Caco-2 (cell line): ENCODE results near the gene MYADM. TPM values are rescaled to one million over a fixed set of nuclear protein-coding genes. Genes with fewer than 3 reads are reported as not detected.
A peak's percentile ranks its signal among the peaks of the same experiment; 100 is the strongest.

ENCODE experiments used
- BruUV-seq: library from RNA; stranded (reverse); fragments of 400-500 nt; replicated peaks from 2 replicates; lab custom pipeline; 2021; lab: Mats Ljungman, UMichigan
- CTCF ChIA-PET: fragments of 300-600 bp; sonication (Branson Sonifier 250); formaldehyde crosslinking; loops from one replicate; lab custom pipeline; 2022; ENCODE audit warnings: antibody characterized with exemption; lab: Charles Lee
- POLR2A ChIA-PET: fragments of 300-600 bp; sonication (Branson Sonifier 250); formaldehyde crosslinking; loops from one replicate; lab custom pipeline; 2022; ENCODE audit warnings: antibody characterized with exemption; lab: Charles Lee
- DNase-seq, 2 experiments: peaks; one replicate each; pipeline versions ENCODE4 v3.0.0 to v3.0.0-alpha.2; 2020 to 2022
- H3K27me3 ChIP-seq: replicated peaks from 2 replicates; pipeline ENCODE4 v1.6.0; 2011; ENCODE audit warnings: low read length; ENCODE audit not compliant: control insufficient read depth, insufficient read depth
- H3K36me3 ChIP-seq: 2 replicates; pipeline ENCODE4 v1.5.1; 2011; ENCODE audit warnings: low read length; ENCODE audit not compliant: control insufficient read depth, insufficient read depth
- H3K4me1 ChIP-seq: fragments of 250-450 bp; sonication (Bioruptor Pico); 2 replicates; pipeline ENCODE4 v1.5.1; 2020; ENCODE audit warnings: mild to moderate bottlenecking
- H3K4me3 ChIP-seq: 2 replicates; pipeline ENCODE4 v1.5.1; 2011; ENCODE audit warnings: low read depth, mild to moderate bottlenecking, control low read depth, low read length
- H3K9me3 ChIP-seq: fragments of 250-450 bp; sonication (Bioruptor Pico); 2 replicates; pipeline ENCODE4 v1.5.1; 2020; ENCODE audit warnings: mild to moderate bottlenecking, moderate library complexity
- H3K27ac Mint-ChIP-seq: one replicate; pipeline ENCODE4 v1.8.0; 2022; ENCODE audit warnings: mixed read lengths; ENCODE audit not compliant: unreplicated experiment
- H3K27me3 Mint-ChIP-seq: one replicate; pipeline ENCODE4 v1.8.0; 2022; ENCODE audit warnings: mixed read lengths; ENCODE audit not compliant: insufficient read depth, unreplicated experiment
- H3K36me3 Mint-ChIP-seq: one replicate; pipeline ENCODE4 v1.8.0; 2022; ENCODE audit warnings: mild to moderate bottlenecking, mixed read lengths; ENCODE audit not compliant: insufficient read depth, unreplicated experiment
- H3K4me1 Mint-ChIP-seq: one replicate; pipeline ENCODE4 v1.8.0; 2022; ENCODE audit warnings: low read depth, mixed read lengths; ENCODE audit not compliant: unreplicated experiment
- H3K4me3 Mint-ChIP-seq: one replicate; pipeline ENCODE4 v1.8.0; 2022; ENCODE audit warnings: mild to moderate bottlenecking, moderate library complexity, mixed read lengths; ENCODE audit not compliant: unreplicated experiment
- H3K9me3 Mint-ChIP-seq: one replicate; pipeline ENCODE4 v1.8.0; 2022; ENCODE audit warnings: mixed read lengths; ENCODE audit not compliant: unreplicated experiment
- intact Hi-C: fragments of 100-400 bp; cut with micrococcal nuclease; formaldehyde crosslinking; loops from one replicate; pipeline ENCODE4 v1.10.0; 2022; ENCODE audit not compliant: unreplicated experiment
- total RNA-seq: library from RNA; stranded (reverse); gene quantifications from 2 replicates; pipeline ENCODE4 v1.2.3, GENCODE V29; 2022
- TF ChIP-seq, protein P1 (sequence below), 2 experiments: fragments of 200-600 bp in 1 of 2; IDR thresholded peaks; 1 replicate in 1 of 2; 2 replicates in 1 of 2; pipeline versions ENCODE4 v1.5.1 to v1.8.0; 2011 to 2022; ENCODE audit warnings: antibody characterized with exemption in 1 of 2, control low read depth in 1 of 2, inconsistent platforms in 1 of 2, low read depth in 1 of 2, low read length in 1 of 2, mild to moderate bottlenecking in 1 of 2, moderate library complexity in 1 of 2; ENCODE audit not compliant: insufficient read depth in 1 of 2, severe bottlenecking in 1 of 2, unreplicated experiment in 1 of 2

MYADM gene
- total RNA-seq, 1 experiment from 2014 or later: 115 TPM

DNA sequence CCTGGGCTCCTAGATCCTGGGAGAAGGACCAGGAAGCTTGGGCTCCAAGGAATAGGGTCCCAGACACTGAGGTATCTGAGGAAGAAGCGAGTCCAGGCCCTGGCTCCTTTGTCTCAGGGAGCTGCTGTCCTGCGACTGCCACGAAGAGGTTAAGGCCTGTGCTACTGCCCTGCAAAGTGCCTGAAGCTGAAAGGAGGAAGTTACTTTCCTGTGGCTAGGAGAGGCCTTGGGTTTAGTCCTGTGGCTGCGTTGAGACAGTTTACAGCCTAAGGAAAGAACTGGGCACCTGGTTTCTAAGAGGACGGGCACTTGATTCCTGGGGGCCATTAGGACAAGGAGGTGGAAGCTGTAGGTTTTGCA is 2.8 kb downstream of the MYADM start:
- peaks cover 37% of the 10 kb centered on the region for H3K4me1 Mint-ChIP-seq
- no TSS peak for BruUV-seq
- intact Hi-C loops: no loop called here
- ChIA-PET CTCF (no interaction called here), POLR2A (no interaction called here)
- Histone ChIP-seq H3K27me3 (no peaks in the 10 kb centered on the region), H3K9me3 (no peaks in the 10 kb centered on the region), H3K4me3 (no peak overlapping the region), H3K36me3 (peaks cover 3% of the 10 kb centered on the region), H3K4me1 (peaks cover 16% of the 10 kb centered on the region)
- no peaks in the 10 kb centered on the region for H3K9me3 Mint-ChIP-seq
- no peaks in the 10 kb centered on the region for H3K27me3 Mint-ChIP-seq
- no peak for DNase-seq
- peak overlapping the region; percentile 24 for H3K4me3 Mint-ChIP-seq
- TF ChIP-seq, protein P1, sequence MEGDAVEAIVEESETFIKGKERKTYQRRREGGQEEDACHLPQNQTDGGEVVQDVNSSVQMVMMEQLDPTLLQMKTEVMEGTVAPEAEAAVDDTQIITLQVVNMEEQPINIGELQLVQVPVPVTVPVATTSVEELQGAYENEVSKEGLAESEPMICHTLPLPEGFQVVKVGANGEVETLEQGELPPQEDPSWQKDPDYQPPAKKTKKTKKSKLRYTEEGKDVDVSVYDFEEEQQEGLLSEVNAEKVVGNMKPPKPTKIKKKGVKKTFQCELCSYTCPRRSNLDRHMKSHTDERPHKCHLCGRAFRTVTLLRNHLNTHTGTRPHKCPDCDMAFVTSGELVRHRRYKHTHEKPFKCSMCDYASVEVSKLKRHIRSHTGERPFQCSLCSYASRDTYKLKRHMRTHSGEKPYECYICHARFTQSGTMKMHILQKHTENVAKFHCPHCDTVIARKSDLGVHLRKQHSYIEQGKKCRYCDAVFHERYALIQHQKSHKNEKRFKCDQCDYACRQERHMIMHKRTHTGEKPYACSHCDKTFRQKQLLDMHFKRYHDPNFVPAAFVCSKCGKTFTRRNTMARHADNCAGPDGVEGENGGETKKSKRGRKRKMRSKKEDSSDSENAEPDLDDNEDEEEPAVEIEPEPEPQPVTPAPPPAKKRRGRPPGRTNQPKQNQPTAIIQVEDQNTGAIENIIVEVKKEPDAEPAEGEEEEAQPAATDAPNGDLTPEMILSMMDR (IDR thresholded peaks at IDR 0.05; ENCODE audit: insufficient read depth in 1 of 2, low read depth in 1 of 2, low read length in 1 of 2, severe bottlenecking in 1 of 2, unreplicated experiment in 1 of 2): no peak
- H3K36me3 Mint-ChIP-seq: peaks cover 80% of the 10 kb centered on the region
- H3K27ac Mint-ChIP-seq: no peak overlapping the region

GRCh38 chr19:53871454-53871853 is 3.8 kb downstream of the MYADM start:
- Histone ChIP-seq H3K9me3 (no peaks in the 10 kb centered on the region), H3K27me3 (no peaks in the 10 kb centered on the region), H3K4me3 (no peak overlapping the region), H3K4me1 (peaks cover 9% of the 10 kb centered on the region), H3K36me3 (peaks cover 3% of the 10 kb centered on the region)
- Mint-ChIP-seq H3K36me3 (peaks cover 79% of the 10 kb centered on the region), H3K27ac (peak overlapping the region; percentile 33), H3K4me1 (peaks cover 27% of the 10 kb centered on the region), H3K27me3 (no peaks in the 10 kb centered on the region), H3K9me3 (no peaks in the 10 kb centered on the region), H3K4me3 (no peak overlapping the region)
- intact Hi-C loops: no loop called here
- ChIA-PET CTCF (interaction anchor here (0.6 kb wide), 1 partner anchor 81 kb away, joined by 3 read pairs; no protein-coding TSS in a partner anchor), POLR2A (no interaction called here)
- no TSS peak for BruUV-seq
- TF ChIP-seq, protein P1 (IDR thresholded peaks at IDR 0.05; ENCODE audit: insufficient read depth in 1 of 2, low read depth in 1 of 2, low read length in 1 of 2, severe bottlenecking in 1 of 2, unreplicated experiment in 1 of 2): no peak
- DNase-seq: no peak

GRCh38 chr19:53872762-53873161 is 5.1 kb downstream of the MYADM start:
- intact Hi-C loops: no loop called here
- H3K4me3 ChIP-seq: no peak overlapping the region
- no peaks in the 10 kb centered on the region for H3K4me1 ChIP-seq
- Mint-ChIP-seq H3K27ac (no peak overlapping the region), H3K4me1 (peaks cover 32% of the 10 kb centered on the region), H3K27me3 (no peaks in the 10 kb centered on the region), H3K36me3 (peaks cover 77% of the 10 kb centered on the region), H3K4me3 (no peak overlapping the region), H3K9me3 (no peaks in the 10 kb centered on the region)
- DNase-seq: no peak
- POLR2A ChIA-PET: no interaction called here
- peaks cover 3% of the 10 kb centered on the region for H3K36me3 ChIP-seq
- TF ChIP-seq, protein P1 (IDR thresholded peaks at IDR 0.05; ENCODE audit: insufficient read depth in 1 of 2, low read depth in 1 of 2, low read length in 1 of 2, severe bottlenecking in 1 of 2, unreplicated experiment in 1 of 2): no peak
- CTCF ChIA-PET: interaction anchor here (0.9 to 1.2 kb wide), 2 partner anchors 9 to 1547 kb away, joined by 3 read pairs; partner anchors contain the start of gene PRKCG
- no TSS peak for BruUV-seq
- H3K9me3 ChIP-seq: no peaks in the 10 kb centered on the region
- H3K27me3 ChIP-seq: no peaks in the 10 kb centered on the region
